Measurements from ENCODE around the gene RSU1.

GRCh38 chr10:16716051-16716450 is 101.2 kb downstream of the RSU1 start:
- TF ChIP-seq CTCF (IDR thresholded peaks at IDR 0.05; ENCODE audit: low read depth, low read length) (no peak), EZH2phosphoT487 (IDR thresholded peaks at IDR 0.05; ENCODE audit: low read depth) (no peak)
